HCT116 (cell line): ENCODE measurements around the gene FRMD3. TPM values are rescaled to one million over a fixed set of nuclear protein-coding genes. Genes with fewer than 3 reads are reported as not detected.

Source experiments
- ATAC-seq: fragments of 200-7000 bp; cut with Tn5 transposase; 2 replicates; pipeline ENCODE4 v1.9.1; 2020; ENCODE audit warnings: mild to moderate bottlenecking, moderate library complexity
- BruUV-seq: library from RNA; stranded (reverse); fragments of 400-500 nt; replicated peaks from 2 replicates; lab custom pipeline; 2021; lab: Mats Ljungman, UMichigan
- CTCF ChIA-PET: fragments of 300-600 bp; sonication (Branson Sonifier 250); formaldehyde crosslinking; loops from one replicate; lab custom pipeline; 2021; ENCODE audit warnings: antibody characterized with exemption; lab: Charles Lee
- POLR2A ChIA-PET: fragments of 300-600, 350-600 bp; sonication (Branson Sonifier 250); formaldehyde crosslinking; loops from one replicate; lab custom pipeline; 2021; ENCODE audit warnings: antibody characterized with exemption; lab: Charles Lee
- RAD21 ChIA-PET, 2 experiments: fragments of 300-600 bp; sonication (Branson Sonifier 250); formaldehyde crosslinking; loops; one replicate each; lab custom pipeline; 2023; ENCODE audit warnings: low total read pairs in 2 of 2; ENCODE audit not compliant: uncharacterized antibody in 2 of 2, unreplicated experiment in 2 of 2, low non-redundant PET in 1 of 2; lab: Charles Lee
- DNase-seq: peaks from one replicate; pipeline ENCODE4 v3.0.0-alpha.2; 2010; ENCODE audit warnings: low read depth, low spot score
- H2AFZ ChIP-seq: fragments of 200-600 bp; shearing (Covaris generic), sonication (generic); 2 replicates; pipeline ENCODE4 v1.6.1; 2017; ENCODE audit warnings: low read depth, mixed run types, mixed read lengths, antibody characterized with exemption, low read length; ENCODE audit not compliant: poor library complexity, severe bottlenecking
- H3K27ac ChIP-seq: 2 replicates; pipeline ENCODE4 v1.5.1; 2012; ENCODE audit warnings: low read depth, low read length
- H3K27me3 ChIP-seq: fragments of 200-600 bp; sonication (generic); 2 replicates; pipeline ENCODE4 v1.6.1; 2016; ENCODE audit warnings: mixed run types, low read length, mixed read lengths; ENCODE audit not compliant: insufficient read depth
- H3K36me3 ChIP-seq, 2 experiments: fragments of 200-500 bp in 1 of 2; fragments of 200-600 bp in 1 of 2; sonication (Bioruptor generic) in 1 of 2; sonication (generic) in 1 of 2; 2 replicates each; pipeline versions ENCODE4 v1.5.1 to v1.6.1; 2014 to 2016; ENCODE audit warnings: low read length in 2 of 2, inconsistent platforms in 1 of 2, mixed read lengths in 1 of 2, mixed run types in 1 of 2; ENCODE audit not compliant: insufficient read depth in 2 of 2, control insufficient read depth in 1 of 2
- H3K4me1 ChIP-seq, 2 experiments: fragments of 200-600 bp in 1 of 2; sonication (generic) in 1 of 2; 2 replicates each; pipeline versions ENCODE4 v1.5.1 to v1.6.1; 2012 to 2017; ENCODE audit warnings: low read length in 2 of 2, inconsistent platforms in 1 of 2, mild to moderate bottlenecking in 1 of 2, mixed read lengths in 1 of 2, mixed run types in 1 of 2, moderate library complexity in 1 of 2; ENCODE audit not compliant: insufficient read depth in 2 of 2, control insufficient read depth in 1 of 2
- H3K4me2 ChIP-seq: fragments of 200-600 bp; sonication (generic); 2 replicates; pipeline ENCODE4 v1.6.1; 2017; ENCODE audit warnings: mixed run types, low read length, mixed read lengths
- H3K4me3 ChIP-seq, 2 experiments: fragments of 200-600 bp in 1 of 2; sonication (generic) in 1 of 2; replicated peaks in 1 of 2; 2 replicates each; pipeline ENCODE4 v1.5.1; 2011 to 2016; ENCODE audit warnings: low read length in 2 of 2, control low read depth in 1 of 2, low read depth in 1 of 2, mild to moderate bottlenecking in 1 of 2, mixed read lengths in 1 of 2, mixed run types in 1 of 2
- H3K79me2 ChIP-seq: fragments of 200-600 bp; sonication (generic); 2 replicates; pipeline ENCODE4 v1.6.1; 2017; ENCODE audit warnings: mild to moderate bottlenecking, mixed run types, low read length, moderate library complexity, mixed read lengths; ENCODE audit not compliant: insufficient read depth
- H3K9ac ChIP-seq: fragments of 200-600 bp; sonication (generic); 2 replicates; pipeline ENCODE4 v1.6.1; 2016; ENCODE audit warnings: low read length, mixed read lengths
- H3K9me2 ChIP-seq: fragments of 200-600 bp; sonication (generic), shearing (Covaris generic); 2 replicates; pipeline ENCODE4 v1.6.1; 2017; ENCODE audit warnings: mixed run types, mild to moderate bottlenecking, moderate library complexity; ENCODE audit not compliant: insufficient read depth
- H3K9me3 ChIP-seq, 2 experiments: fragments of 200-500 bp in 1 of 2; fragments of 200-600 bp in 1 of 2; sonication (Bioruptor generic) in 1 of 2; sonication (generic) in 1 of 2; 2 replicates each; pipeline ENCODE4 v1.6.1; 2014 to 2017; ENCODE audit warnings: low read length in 2 of 2, mixed read lengths in 2 of 2, inconsistent platforms in 1 of 2, low read depth in 1 of 2, mild to moderate bottlenecking in 1 of 2, mixed run types in 1 of 2, moderate library complexity in 1 of 2; ENCODE audit not compliant: control insufficient read depth in 1 of 2, insufficient read depth in 1 of 2
- H4K20me1 ChIP-seq: fragments of 200-600 bp; sonication (generic), shearing (Covaris generic); 2 replicates; pipeline ENCODE4 v1.6.1; 2017; ENCODE audit warnings: mixed run types, mild to moderate bottlenecking, moderate library complexity; ENCODE audit not compliant: insufficient read depth
- ATF3 ChIP-seq: IDR thresholded peaks from 2 replicates; pipeline ENCODE4 v1.6.1; 2012
- CBX3 ChIP-seq: IDR thresholded peaks from 2 replicates; pipeline ENCODE4 v1.6.1; 2012; ENCODE audit warnings: low read depth
- EGR1 ChIP-seq: IDR thresholded peaks from 2 replicates; pipeline ENCODE4 v1.6.1; 2012; ENCODE audit warnings: low read depth
- ELF1 ChIP-seq: IDR thresholded peaks from 2 replicates; pipeline ENCODE4 v1.6.1; 2012; ENCODE audit warnings: low read depth, borderline replicate concordance
- EZH2phosphoT487 ChIP-seq: fragments of 200-600 bp; IDR thresholded peaks from 2 replicates; pipeline ENCODE4 v1.6.1; 2018; ENCODE audit warnings: antibody characterized with exemption, borderline replicate concordance
- JUND ChIP-seq: IDR thresholded peaks from 2 replicates; pipeline ENCODE4 v1.6.1; 2012
- POLR2A ChIP-seq: IDR thresholded peaks from 2 replicates; pipeline ENCODE4 v1.7.0; 2011; ENCODE audit warnings: borderline replicate concordance; ENCODE audit not compliant: insufficient read depth, insufficient read length; ENCODE audit errors: extremely low read depth
- POLR2AphosphoS5 ChIP-seq: IDR thresholded peaks from 2 replicates; pipeline ENCODE4 v1.6.1; 2011; ENCODE audit warnings: mild to moderate bottlenecking, low read depth, low read length, moderate library complexity
- RAD21 ChIP-seq: IDR thresholded peaks from 2 replicates; pipeline ENCODE4 v1.6.1; 2012; ENCODE audit warnings: low read depth, mild to moderate bottlenecking
- REST ChIP-seq: IDR thresholded peaks from 2 replicates; pipeline ENCODE4 v1.6.1; 2012; ENCODE audit warnings: low read depth
- SIN3A ChIP-seq: IDR thresholded peaks from 2 replicates; pipeline ENCODE4 v1.6.1; 2012; ENCODE audit warnings: low read depth
- SP1 ChIP-seq: IDR thresholded peaks from 2 replicates; pipeline ENCODE4 v1.6.1; 2012; ENCODE audit warnings: low read depth
- TCF7L2 ChIP-seq: IDR thresholded peaks from 2 replicates; pipeline ENCODE4 v1.7.0; 2011; ENCODE audit warnings: borderline replicate concordance, inconsistent platforms; ENCODE audit not compliant: insufficient read depth, insufficient read length; ENCODE audit errors: extremely low read depth
- YY1 ChIP-seq: IDR thresholded peaks from 2 replicates; pipeline ENCODE4 v1.6.1; 2011; ENCODE audit warnings: low read length, low read depth, moderate library complexity, mild to moderate bottlenecking; ENCODE audit not compliant: insufficient replicate concordance; ENCODE audit errors: extremely low read depth
- ZBTB33 ChIP-seq: IDR thresholded peaks from 2 replicates; pipeline ENCODE4 v1.6.1; 2011; ENCODE audit warnings: mild to moderate bottlenecking, low read length, moderate library complexity; ENCODE audit not compliant: insufficient replicate concordance; ENCODE audit errors: extremely low read depth
- ZNF274 ChIP-seq: fragments of 200-500 bp; sonication (Bioruptor generic); IDR thresholded peaks from 2 replicates; pipeline ENCODE4 v1.6.1; 2014; ENCODE audit warnings: mild to moderate bottlenecking, low read depth, low read length, inconsistent platforms
- intact Hi-C: fragments of 100-400 bp; cut with micrococcal nuclease; formaldehyde crosslinking; loops from 2 replicates; pipeline ENCODE4 v1.10.0; 2022
- total RNA-seq: library from RNA; stranded (reverse); gene quantifications from one replicate; pipeline ENCODE4 v1.2.1, GENCODE V29; 2021; ENCODE audit not compliant: unreplicated experiment

The FRMD3 gene
- total RNA-seq, 1 experiment from 2014 or later = 0.89 TPM

DNA sequence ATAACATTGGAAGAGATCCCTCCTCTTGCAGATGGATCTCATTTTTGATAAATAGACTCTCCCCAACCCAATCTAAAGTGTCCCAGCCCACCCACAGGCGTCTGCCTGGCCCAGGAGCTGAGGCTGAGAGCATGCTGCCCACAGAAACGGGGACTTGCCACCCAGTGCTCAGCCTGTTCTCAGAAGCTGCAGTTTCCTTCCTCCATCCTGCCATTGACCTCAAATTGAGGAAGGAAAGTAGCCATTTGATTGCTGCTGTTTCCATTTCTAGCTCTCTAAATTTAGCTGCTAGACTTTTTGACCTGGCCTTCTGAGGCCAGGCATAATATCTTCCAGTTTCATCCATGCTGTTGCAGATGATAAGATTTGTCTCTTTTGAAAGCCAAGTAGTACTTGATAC, 31.1 kb upstream of the FRMD3 start (continued):
- TF ChIP-seq ZBTB33 (no peak), JUND (no peak), POLR2AphosphoS5 (no peak), EGR1 (no peak), SIN3A (no peak), ZNF274 (no peak), CBX3 (no peak)

GRCh38 chr9:83563360-83563759, 25.2 kb upstream of the FRMD3 start:
- Histone ChIP-seq H3K4me3 (no peak overlapping the region), H3K9me3 (no peaks in the 10 kb centered on the region), H3K9me2 (no peaks in the 10 kb centered on the region), H3K4me2 (no peak overlapping the region), H3K9ac (no peak overlapping the region), H3K27me3 (no peaks in the 10 kb centered on the region), H4K20me1 (no peaks in the 10 kb centered on the region), H3K27ac (no peak overlapping the region), H3K79me2 (no peaks in the 10 kb centered on the region), H2AFZ (no peak overlapping the region), H3K4me1 (no peaks in the 10 kb centered on the region), H3K36me3 (no peaks in the 10 kb centered on the region)
- TF ChIP-seq ZNF274 (no peak), ZBTB33 (no peak), YY1 (no peak), ATF3 (no peak), REST (no peak), EZH2phosphoT487 (no peak), SP1 (no peak), SIN3A (no peak), RAD21 (no peak), ELF1 (no peak), TCF7L2 (no peak), POLR2A (no peak)
- intact Hi-C loops = no loop called here
- BruUV-seq = no TSS peak
- no peak for ATAC-seq
- POLR2A ChIA-PET = no interaction called here
- CTCF ChIA-PET = no interaction called here
- RAD21 ChIA-PET = no interaction called here
- no peak for DNase-seq
